GM23248 (cell line): ENCODE results near the gene NT5C. TPM values are rescaled to one million over a fixed set of nuclear protein-coding genes. Genes with fewer than 3 reads are reported as not detected.

Experiments
- DNase-seq: peaks from one replicate; pipeline ENCODE4 v3.0.0-alpha.2; 2015
- H2AFZ ChIP-seq: fragments of 200-600 bp; sonication (generic); 2 replicates; pipeline ENCODE4 v1.6.1; 2016; ENCODE audit warnings: antibody characterized with exemption
- H3F3A ChIP-seq: fragments of 200-600 bp; sonication (generic); 2 replicates; pipeline ENCODE4 v1.6.1; 2016; ENCODE audit warnings: mild to moderate bottlenecking, antibody characterized with exemption, mixed run types; ENCODE audit not compliant: insufficient read depth
- H3K27ac ChIP-seq: fragments of 200-600 bp; sonication (generic); 2 replicates; pipeline ENCODE4 v1.5.1; 2016; ENCODE audit warnings: mild to moderate bottlenecking
- H3K27me3 ChIP-seq: fragments of 200-600 bp; sonication (generic); replicated peaks from 2 replicates; pipeline ENCODE4 v1.6.1; 2016; ENCODE audit warnings: mild to moderate bottlenecking; ENCODE audit not compliant: insufficient read depth
- H3K36me3 ChIP-seq: fragments of 200-600 bp; sonication (generic); 2 replicates; pipeline ENCODE4 v1.6.1; 2016; ENCODE audit warnings: low read depth, mild to moderate bottlenecking
- H3K4me1 ChIP-seq: fragments of 200-600 bp; sonication (generic); 2 replicates; pipeline ENCODE4 v1.6.1; 2016; ENCODE audit warnings: mild to moderate bottlenecking; ENCODE audit not compliant: insufficient read depth
- H3K4me2 ChIP-seq: fragments of 200-600 bp; sonication (generic); one replicate; pipeline ENCODE4 v1.6.1; 2016; ENCODE audit warnings: mild to moderate bottlenecking; ENCODE audit not compliant: unreplicated experiment
- H3K4me3 ChIP-seq: fragments of 200-600 bp; sonication (generic); 2 replicates; pipeline ENCODE4 v1.5.1; 2016; ENCODE audit warnings: mild to moderate bottlenecking
- H3K79me2 ChIP-seq: fragments of 200-600 bp; sonication (generic); 2 replicates; pipeline ENCODE4 v1.6.1; 2016; ENCODE audit warnings: mild to moderate bottlenecking; ENCODE audit not compliant: insufficient read depth
- H3K9ac ChIP-seq: fragments of 200-600 bp; sonication (generic); 2 replicates; pipeline ENCODE4 v1.6.1; 2016; ENCODE audit warnings: mild to moderate bottlenecking
- H3K9me2 ChIP-seq: fragments of 200-600 bp; sonication (generic); 2 replicates; pipeline ENCODE4 v1.6.1; 2016; ENCODE audit warnings: mixed run types, mild to moderate bottlenecking, moderate library complexity; ENCODE audit not compliant: insufficient read depth
- H3K9me3 ChIP-seq: fragments of 200-600 bp; sonication (generic); one replicate; pipeline ENCODE4 v1.6.1; 2017; ENCODE audit warnings: low read depth
- H4K20me1 ChIP-seq: fragments of 200-600 bp; sonication (generic); 2 replicates; pipeline ENCODE4 v1.6.0; 2016; ENCODE audit not compliant: insufficient read depth
- EZH2 ChIP-seq: fragments of 200-600 bp; sonication (generic); IDR thresholded peaks from 2 replicates; pipeline ENCODE4 v1.6.1; 2018; ENCODE audit warnings: antibody characterized with exemption, mild to moderate bottlenecking; ENCODE audit not compliant: insufficient read depth, poor library complexity, severe bottlenecking
- EZH2phosphoT487 ChIP-seq: fragments of 200-600 bp; sonication (generic); IDR thresholded peaks from 2 replicates; pipeline ENCODE4 v1.6.1; 2018; ENCODE audit warnings: antibody characterized with exemption, moderate library complexity, mild to moderate bottlenecking, low read depth; ENCODE audit not compliant: insufficient read depth
- WGBS, 2 experiments: methylation state at CpG; one replicate each; pipeline ENCODE4 v1.1.6; 2015 to 2017; ENCODE audit warnings: low lambda C conversion rate in 2 of 2, low coverage in 1 of 2; ENCODE audit errors: missing lambda C conversion rate in 2 of 2; 5-methylcytosine and 5-hydroxymethylcytosine counted together
- in situ Hi-C: fragments of 300-500 bp; cut with MboI; formaldehyde crosslinking; loops from 2 replicates; pipeline ENCODE4 v1.15.0; 2020
- polyA plus RNA-seq: library from polyadenylated mRNA; unstranded; fragments of >200 nt; fragmentation: Nextera tagmentation; extraction: Ambion mirVana; gene quantifications from 2 replicates; pipeline ENCODE4 v1.2.1, GENCODE V29; 2016
- total RNA-seq: library from RNA; depleted of rRNA; stranded (reverse); fragments of >200 nt; shearing (Covaris generic); gene quantifications from 2 replicates; pipeline ENCODE4 v1.2.3, GENCODE V29; 2014

The NT5C gene
- total and polyA plus RNA-seq, 2 experiments from 2014 or later: 60.8 to 66.5 TPM

- 0 out of 2 replicates have a peak, but pooled peaks cover 7% of the 10 kb centered on the region for H3K4me1 ChIP-seq
- no peak overlapping the region for H3K27ac ChIP-seq
- WGBS, 2 experiments: 79 to 81% methylated on average over 9 of the region's 9 CpGs
- H3K79me2 ChIP-seq: peaks cover 15% of the 10 kb centered on the region; the same call in 1 of the 2 replicates
- no peaks in the 10 kb centered on the region for H3F3A ChIP-seq
- no peak overlapping the region for H2AFZ ChIP-seq
- no peak for TF ChIP-seq EZH2
- TF ChIP-seq EZH2phosphoT487: no peak
- H3K9me3 ChIP-seq: no peaks in the 10 kb centered on the region
- H3K4me3 ChIP-seq: no peak overlapping the region
- no peaks in the 10 kb centered on the region for H4K20me1 ChIP-seq
- H3K9ac ChIP-seq: no peak overlapping the region
- in situ Hi-C loops: no loop called here
- no peaks in the 10 kb centered on the region for H3K36me3 ChIP-seq
- DNase-seq: no peak
- H3K9me2 ChIP-seq: no peaks in the 10 kb centered on the region
- H3K27me3 ChIP-seq: no peaks in the 10 kb centered on the region
- no peak overlapping the region for H3K4me2 ChIP-seq
Measured at GRCh38 chr17:75116737-75117136, 14.8 kb downstream of the NT5C start.

DNA sequence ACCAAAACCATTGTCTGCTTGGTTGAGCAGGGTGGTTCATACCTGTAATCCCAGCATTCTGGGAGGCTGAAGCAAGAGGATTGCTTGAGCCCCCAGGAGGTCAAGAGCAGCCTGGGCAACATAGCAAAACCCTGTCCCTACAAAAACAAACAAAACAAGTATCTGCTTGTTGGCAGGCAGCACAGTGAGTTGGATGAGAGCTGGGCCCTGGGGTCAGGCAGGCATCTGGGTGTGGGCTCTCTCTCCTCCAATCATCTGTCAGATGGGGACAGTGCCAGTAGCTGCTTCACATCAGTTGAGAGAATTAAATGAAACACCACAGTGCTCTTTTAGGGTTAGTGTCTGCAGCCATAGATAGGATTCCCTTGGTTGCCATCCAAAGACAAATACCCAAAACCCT is 16.0 kb downstream of the NT5C start:
- Histone ChIP-seq H3K4me3 (no peak overlapping the region), H3K9me3 (no peaks in the 10 kb centered on the region), H3K4me1 (0 out of 2 replicates have a peak, but pooled peaks cover 7% of the 10 kb centered on the region), H2AFZ (no peak overlapping the region), H3F3A (no peaks in the 10 kb centered on the region), H3K27ac (no peak overlapping the region), H3K79me2 (peaks cover 23% of the 10 kb centered on the region; the same call in 1 of the 2 replicates), H3K27me3 (no peaks in the 10 kb centered on the region), H3K9me2 (no peaks in the 10 kb centered on the region), H3K36me3 (no peaks in the 10 kb centered on the region), H4K20me1 (no peaks in the 10 kb centered on the region), H3K9ac (no peak overlapping the region), H3K4me2 (no peak overlapping the region)
- in situ Hi-C loops: no loop called here
- DNase-seq: no peak
- TF ChIP-seq EZH2 (no peak), EZH2phosphoT487 (no peak)

DNA sequence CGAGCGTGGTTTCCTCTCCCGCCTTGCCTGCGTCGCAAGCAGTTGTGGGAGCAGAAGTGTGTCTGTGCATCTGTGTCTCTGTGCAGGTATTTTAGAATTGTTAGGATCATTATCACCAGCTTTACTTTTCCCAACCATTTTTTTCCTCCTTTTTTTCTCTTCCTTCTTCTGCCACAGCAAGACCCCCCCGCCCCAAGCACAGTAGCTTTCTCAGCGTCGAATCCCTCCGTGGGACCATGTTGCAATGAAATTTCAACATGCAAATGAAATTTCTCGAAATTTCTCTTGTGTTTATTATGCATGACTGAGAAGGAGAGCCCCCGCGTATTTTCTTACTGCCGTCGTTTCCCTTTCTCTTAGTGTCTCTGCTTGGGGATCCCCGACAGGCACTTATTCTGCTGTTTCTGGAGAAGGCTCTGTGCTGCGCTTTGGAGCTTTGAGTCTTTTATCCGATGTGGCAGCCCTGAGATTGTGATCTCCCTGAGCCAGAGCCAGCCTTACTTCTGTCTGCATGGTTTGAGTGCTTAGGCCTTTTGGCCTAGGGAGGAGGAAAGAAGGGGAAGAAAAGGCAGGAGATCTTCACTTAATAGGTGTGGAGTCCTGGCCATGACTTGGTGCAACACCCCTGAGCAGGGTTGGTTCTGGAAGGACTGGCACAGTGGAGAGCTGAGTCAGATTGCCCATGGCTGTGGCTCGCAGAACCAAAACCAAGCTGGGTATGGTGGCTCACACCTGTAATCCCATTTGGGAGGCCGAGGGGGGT is 16.8 kb downstream of the NT5C start:
- Histone ChIP-seq H3K27ac (peak overlapping the region; percentile 60), H2AFZ (peak overlapping the region; percentile 93), H3K9ac (peak overlapping the region; percentile 78), H3K4me1 (0 out of 2 replicates have a peak, but pooled peaks cover 7% of the 10 kb centered on the region), H3K9me3 (no peaks in the 10 kb centered on the region), H3K79me2 (peaks cover 25% of the 10 kb centered on the region; the same call in 1 of the 2 replicates), H3K36me3 (no peaks in the 10 kb centered on the region), H3K27me3 (no peaks in the 10 kb centered on the region), H3K4me2 (peak overlapping the region; percentile 79), H3F3A (no peaks in the 10 kb centered on the region), H3K9me2 (no peaks in the 10 kb centered on the region), H4K20me1 (no peaks in the 10 kb centered on the region), H3K4me3 (peak overlapping the region; percentile 72)
- DNase-seq: peak; percentile 25
- TF ChIP-seq EZH2 (no peak), EZH2phosphoT487 (no peak)
- 31 to 33% methylated on average over 19 of the region's 19 CpGs for WGBS, 2 experiments
- in situ Hi-C loops: no loop called here

- Histone ChIP-seq H3K79me2 (peaks cover 25% of the 10 kb centered on the region; the same call in 1 of the 2 replicates), H3K27ac (peak overlapping the region; percentile 60), H2AFZ (peak overlapping the region; percentile 93), H3K36me3 (no peaks in the 10 kb centered on the region), H3K4me2 (peak overlapping the region; percentile 79), H3K9me3 (no peaks in the 10 kb centered on the region), H3K4me1 (0 out of 2 replicates have a peak, but pooled peaks cover 7% of the 10 kb centered on the region), H3K9me2 (no peaks in the 10 kb centered on the region), H4K20me1 (no peaks in the 10 kb centered on the region), H3K27me3 (no peaks in the 10 kb centered on the region), H3K4me3 (peak overlapping the region; percentile 72), H3F3A (no peaks in the 10 kb centered on the region), H3K9ac (peak overlapping the region; percentile 78)
- DNase-seq: peak; percentile 90
- in situ Hi-C loops: no loop called here
- TF ChIP-seq EZH2phosphoT487 (no peak), EZH2 (no peak)
- WGBS, 2 experiments: 2 to 3% methylated on average over 22 of the region's 22 CpGs
Measured at GRCh38 chr17:75113798-75114551, 17.6 kb downstream of the NT5C start.
